NT2/D1 (cell line): ENCODE results near the gene ZNF750.

ENCODE experiments used
- DNase-seq: peaks from one replicate; pipeline ENCODE4 v3.0.0-alpha.2; 2011; ENCODE audit warnings: low read depth, low spot score
- H3K27me3 ChIP-seq: 2 replicates; pipeline ENCODE4 v1.6.0; 2011; ENCODE audit warnings: mild to moderate bottlenecking; ENCODE audit not compliant: insufficient read length, insufficient read depth
- H3K36me3 ChIP-seq: 2 replicates; pipeline ENCODE4 v1.6.1; 2011; ENCODE audit warnings: mild to moderate bottlenecking, low read length, mixed read lengths; ENCODE audit not compliant: insufficient read depth, insufficient read length
- H3K4me1 ChIP-seq: 2 replicates; pipeline ENCODE4 v1.5.1; 2011; ENCODE audit not compliant: insufficient read depth, insufficient read length
- H3K4me3 ChIP-seq: 2 replicates; pipeline ENCODE4 v1.5.1; 2011; ENCODE audit warnings: low read depth; ENCODE audit not compliant: insufficient read length
- H3K9ac ChIP-seq: 2 replicates; pipeline ENCODE4 v1.6.0; 2011; ENCODE audit warnings: low read depth; ENCODE audit not compliant: insufficient read length
- H3K9me3 ChIP-seq: 2 replicates; pipeline ENCODE4 v1.5.1; 2011; ENCODE audit warnings: mild to moderate bottlenecking, low read length; ENCODE audit not compliant: insufficient read depth
- SUZ12 ChIP-seq: IDR thresholded peaks from 2 replicates; pipeline ENCODE4 v1.6.1; 2011; ENCODE audit not compliant: insufficient read length, insufficient read depth; ENCODE audit errors: extremely low read depth
- YY1 ChIP-seq: IDR thresholded peaks from 2 replicates; pipeline ENCODE4 v1.6.1; 2011; ENCODE audit not compliant: insufficient read length, insufficient read depth
- ZNF274 ChIP-seq: IDR thresholded peaks from 2 replicates; pipeline ENCODE4 v1.6.1; 2011; ENCODE audit warnings: mild to moderate bottlenecking, low read depth, low read length

The ZNF750 gene

GRCh38 chr17:82876602-82877379, 37.0 kb upstream of the ZNF750 start:
- H3K36me3 ChIP-seq, result peaks cover 27% of the 10 kb centered on the region
- H3K9ac ChIP-seq, result peak overlapping the region; percentile 46
- H3K27me3 ChIP-seq, result no peaks in the 10 kb centered on the region
- H3K9me3 ChIP-seq, result no peaks in the 10 kb centered on the region
- H3K4me1 ChIP-seq, result peaks cover 10% of the 10 kb centered on the region
- H3K4me3 ChIP-seq, result no peak overlapping the region
- no peak for DNase-seq
- TF ChIP-seq SUZ12, result no peak
- no peak for TF ChIP-seq YY1
- no peak for TF ChIP-seq ZNF274

DNA sequence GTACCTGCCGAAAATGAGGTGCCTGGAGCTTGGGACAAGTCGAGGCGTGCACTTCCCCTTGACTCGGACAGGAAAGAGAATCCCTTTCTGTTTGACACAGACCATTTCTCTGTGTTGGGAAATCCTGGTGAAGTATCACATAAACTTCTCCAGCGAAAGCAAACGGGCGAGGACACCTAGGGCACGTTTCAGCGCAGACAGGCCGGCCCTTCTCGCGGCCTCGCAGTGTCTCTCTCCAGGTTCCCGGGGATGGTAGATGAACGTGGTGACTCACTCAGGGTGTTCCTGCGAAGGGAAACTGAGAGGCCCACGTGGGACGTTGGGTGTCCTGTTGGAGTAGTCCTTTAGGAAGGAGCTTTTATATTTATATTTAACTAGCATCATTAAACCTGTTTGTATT, 36.3 kb upstream of the ZNF750 start:
- Histone ChIP-seq H3K4me3 (no peak overlapping the region), H3K27me3 (no peaks in the 10 kb centered on the region), H3K4me1 (peaks cover 6% of the 10 kb centered on the region), H3K9me3 (no peaks in the 10 kb centered on the region), H3K9ac (peak overlapping the region; percentile 28), H3K36me3 (peaks cover 34% of the 10 kb centered on the region)
- DNase-seq, result no peak
- TF ChIP-seq SUZ12 (no peak), YY1 (no peak), ZNF274 (no peak)

- no peak overlapping the region for H3K4me3 ChIP-seq
- H3K36me3 ChIP-seq, result peaks cover 41% of the 10 kb centered on the region
- H3K9ac ChIP-seq, result peak overlapping the region; percentile 9
- DNase-seq, result no peak
- TF ChIP-seq YY1 (no peak), SUZ12 (no peak), ZNF274 (no peak)
- no peaks in the 10 kb centered on the region for H3K9me3 ChIP-seq
- H3K27me3 ChIP-seq, result no peaks in the 10 kb centered on the region
- peaks cover 6% of the 10 kb centered on the region for H3K4me1 ChIP-seq
These were observed 35.6 kb upstream of the ZNF750 start for GRCh38 chr17:82875407-82875856.

DNA sequence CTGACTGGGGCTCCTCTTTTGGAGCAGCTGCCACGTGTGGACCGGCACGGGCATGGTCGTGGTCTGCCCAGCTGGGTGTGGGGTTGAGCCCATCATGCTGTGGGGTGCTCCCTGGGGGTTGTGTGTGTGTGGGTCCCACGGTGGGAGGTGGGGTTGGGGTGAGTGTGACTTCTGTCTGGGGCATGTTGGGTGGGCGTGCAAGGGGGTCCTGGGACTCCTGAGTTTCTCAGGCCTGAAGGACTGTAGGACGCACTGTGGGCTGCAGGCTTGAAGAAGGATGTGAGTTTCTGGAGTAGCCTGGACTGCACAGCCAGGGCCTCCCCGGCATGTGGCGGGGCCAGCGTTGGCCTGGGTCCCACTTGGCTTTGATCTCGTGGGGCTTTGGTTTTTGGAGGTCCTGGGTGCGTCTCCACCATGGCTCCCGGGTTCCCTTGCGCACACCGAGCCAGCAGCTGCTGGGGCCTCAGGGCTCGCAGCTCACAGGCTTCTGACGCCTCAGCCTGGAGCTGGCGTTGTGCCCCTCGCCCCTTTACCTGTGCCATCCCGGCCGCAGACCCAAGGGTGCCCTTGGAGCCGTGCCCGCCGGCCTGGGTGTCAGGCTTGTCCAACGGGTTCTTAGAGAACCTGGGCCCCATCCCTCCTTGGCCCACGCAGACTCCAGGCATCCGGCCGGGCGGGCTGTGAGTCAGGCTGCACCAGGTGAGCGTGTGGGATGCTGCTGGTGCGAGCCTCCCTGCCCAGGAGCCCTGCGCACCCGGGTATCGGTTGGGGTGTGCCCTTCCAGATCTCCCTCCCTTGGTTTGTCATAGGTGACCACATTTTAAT, 34.4 kb upstream of the ZNF750 start:
- H3K27me3 ChIP-seq, result no peaks in the 10 kb centered on the region
- peaks cover 6% of the 10 kb centered on the region for H3K4me1 ChIP-seq
- no peak for DNase-seq
- no peaks in the 10 kb centered on the region for H3K9me3 ChIP-seq
- H3K9ac ChIP-seq, result no peak overlapping the region
- no peak overlapping the region for H3K4me3 ChIP-seq
- peaks cover 44% of the 10 kb centered on the region for H3K36me3 ChIP-seq
- no peak for TF ChIP-seq SUZ12
- no peak for TF ChIP-seq YY1
- TF ChIP-seq ZNF274, result no peak

- TF ChIP-seq ZNF274 (no peak), SUZ12 (no peak), YY1 (no peak)
- no peak for DNase-seq
- no peaks in the 10 kb centered on the region for H3K9me3 ChIP-seq
- H3K36me3 ChIP-seq, result peaks cover 39% of the 10 kb centered on the region
- H3K4me1 ChIP-seq, result peaks cover 6% of the 10 kb centered on the region
- no peaks in the 10 kb centered on the region for H3K27me3 ChIP-seq
- H3K4me3 ChIP-seq, result no peak overlapping the region
- no peak overlapping the region for H3K9ac ChIP-seq
These were observed 33.7 kb upstream of the ZNF750 start for GRCh38 chr17:82873521-82873920.

DNA sequence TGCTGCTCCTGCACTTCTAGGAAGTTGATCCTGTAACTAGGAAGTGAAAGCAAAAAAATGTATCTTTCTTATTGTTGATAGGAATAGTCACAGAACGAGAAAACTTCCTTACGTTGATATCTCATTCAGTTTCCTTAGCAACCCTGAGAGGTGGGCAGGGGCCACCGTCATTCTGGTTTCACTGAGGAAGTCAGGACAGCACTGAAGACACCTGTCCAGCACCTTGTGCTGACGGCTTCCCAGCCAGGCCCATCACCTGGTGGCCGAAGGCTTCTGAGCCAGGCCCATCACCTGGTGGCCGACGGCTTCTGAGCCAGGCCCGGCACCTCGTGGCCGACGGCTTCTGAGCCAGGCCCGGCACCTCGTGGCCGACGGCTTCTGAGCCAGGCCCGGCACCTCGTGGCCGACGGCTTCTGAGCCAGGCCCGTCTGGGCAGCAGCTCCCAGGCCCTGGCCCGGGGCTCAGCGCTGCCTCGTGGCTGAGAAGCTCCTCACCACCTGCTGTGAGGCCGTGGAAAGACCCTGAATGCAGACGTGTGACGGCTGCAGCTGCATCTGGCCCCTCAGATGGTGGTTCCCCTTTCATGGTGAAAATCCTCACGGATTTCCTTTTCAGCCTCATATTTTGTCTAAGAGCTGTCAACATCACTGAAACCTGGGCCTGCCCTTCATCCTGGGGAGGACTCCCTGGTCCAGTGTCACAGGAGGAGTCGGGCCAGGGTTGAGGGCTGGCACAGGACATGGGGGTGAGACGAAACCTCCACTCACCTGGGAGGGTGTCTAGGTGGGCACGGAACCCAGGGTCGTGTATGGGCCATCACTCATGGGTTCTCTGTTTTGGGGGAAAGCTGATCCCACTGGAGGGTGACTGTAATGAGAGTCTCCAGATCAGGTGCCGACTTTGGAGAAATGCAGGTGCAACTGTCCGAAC, 33.0 kb upstream of the ZNF750 start:
- Histone ChIP-seq H3K27me3 (no peaks in the 10 kb centered on the region), H3K36me3 (peaks cover 34% of the 10 kb centered on the region), H3K9me3 (no peaks in the 10 kb centered on the region), H3K4me1 (peaks cover 6% of the 10 kb centered on the region), H3K4me3 (no peak overlapping the region), H3K9ac (no peak overlapping the region)
- no peak for DNase-seq
- TF ChIP-seq SUZ12 (no peak), ZNF274 (no peak)
